ENCODE data around the gene ARHGEF11. TPM values are rescaled to one million over a fixed set of nuclear protein-coding genes. Genes with fewer than 3 reads are reported as not detected.

The ARHGEF11 gene
- total RNA-seq, 1 experiment from 2014 or later, result 41.1 TPM

GRCh38 chr1:156936191-156936590 is 109.4 kb downstream of the ARHGEF11 start:
- H3K36me3 Mint-ChIP-seq (ENCODE audit: insufficient read depth in 1 of 3, low read depth in 3 of 3), result peaks cover 17 to 57% (median 56%) of the 10 kb centered on the region in 3 experiments; a peak in 6 of 7 replicates
- no peak for DNase-seq

More at GRCh38 chr1:156936191-156936590, 109.4 kb downstream of the ARHGEF11 start:
- Histone ChIP-seq H2AFZ (ENCODE audit: low read length) (no peak overlapping the region), H2BK12ac (ENCODE audit: insufficient read length, low read depth, low read length) (no peak overlapping the region), H3T11ph (ENCODE audit: low read length) (no peak overlapping the region), H4K5ac (ENCODE audit: insufficient read length, low read depth, low read length) (no peak overlapping the region), H2AK5ac (ENCODE audit: insufficient read length, low read length) (no peak overlapping the region), H2BK5ac (ENCODE audit: insufficient read length, low read length) (no peak overlapping the region), H3K27ac (ENCODE audit: insufficient read length, low read depth, low read length) (no peak overlapping the region), H3K23ac (ENCODE audit: insufficient read length, low read depth, low read length) (no peak overlapping the region), H2BK120ac (ENCODE audit: low read depth, low read length, poor library complexity, severe bottlenecking) (no peak overlapping the region), H4K91ac (ENCODE audit: insufficient read length, low read depth, low read length) (no peak overlapping the region), H3K27me3 (ENCODE audit: insufficient read depth, low read length) (no peaks in the 10 kb centered on the region), H3K23me2 (ENCODE audit: insufficient read length, low read depth, low read length, poor library complexity, severe bottlenecking) (no peaks in the 10 kb centered on the region), H3K79me2 (ENCODE audit: insufficient read depth, low read length) (no peaks in the 10 kb centered on the region), H3K4me2 (ENCODE audit: insufficient read depth, insufficient read length, low read length) (no peak overlapping the region), H3K4ac (ENCODE audit: low read depth, low read length) (no peak overlapping the region), H4K20me1 (ENCODE audit: control insufficient read depth, insufficient read depth, insufficient read length) (no peaks in the 10 kb centered on the region), H3K18ac (ENCODE audit: insufficient read length, low read depth, low read length) (no peak overlapping the region), H3K9ac (ENCODE audit: extremely low read depth, insufficient read length, low read length) (no peak overlapping the region), H2BK15ac (ENCODE audit: low read depth, low read length) (no peak overlapping the region), H3K14ac (ENCODE audit: insufficient read depth, low read length) (no peak overlapping the region), H3K9me3 (ENCODE audit: control insufficient read depth, low read depth, low read length) (no peaks in the 10 kb centered on the region), H4K8ac (replicated peaks; ENCODE audit: insufficient read length, low read depth, low read length) (no peak overlapping the region), H3K79me1 (ENCODE audit: insufficient read depth, low read depth, low read length, poor library complexity, severe bottlenecking) (no peaks in the 10 kb centered on the region), H3K4me1 (ENCODE audit: insufficient read depth, low read length) (no peaks in the 10 kb centered on the region), H2BK20ac (ENCODE audit: low read depth, low read length, poor library complexity, severe bottlenecking) (no peak overlapping the region), H3K56ac (ENCODE audit: insufficient read length, low read depth, low read length) (no peak overlapping the region)
- H3K4me3 Mint-ChIP-seq, result no peak overlapping the region
- peaks cover 6% of the 10 kb centered on the region for H3K27me3 Mint-ChIP-seq (ENCODE audit: low read depth)
- TF ChIP-seq, protein P1, sequence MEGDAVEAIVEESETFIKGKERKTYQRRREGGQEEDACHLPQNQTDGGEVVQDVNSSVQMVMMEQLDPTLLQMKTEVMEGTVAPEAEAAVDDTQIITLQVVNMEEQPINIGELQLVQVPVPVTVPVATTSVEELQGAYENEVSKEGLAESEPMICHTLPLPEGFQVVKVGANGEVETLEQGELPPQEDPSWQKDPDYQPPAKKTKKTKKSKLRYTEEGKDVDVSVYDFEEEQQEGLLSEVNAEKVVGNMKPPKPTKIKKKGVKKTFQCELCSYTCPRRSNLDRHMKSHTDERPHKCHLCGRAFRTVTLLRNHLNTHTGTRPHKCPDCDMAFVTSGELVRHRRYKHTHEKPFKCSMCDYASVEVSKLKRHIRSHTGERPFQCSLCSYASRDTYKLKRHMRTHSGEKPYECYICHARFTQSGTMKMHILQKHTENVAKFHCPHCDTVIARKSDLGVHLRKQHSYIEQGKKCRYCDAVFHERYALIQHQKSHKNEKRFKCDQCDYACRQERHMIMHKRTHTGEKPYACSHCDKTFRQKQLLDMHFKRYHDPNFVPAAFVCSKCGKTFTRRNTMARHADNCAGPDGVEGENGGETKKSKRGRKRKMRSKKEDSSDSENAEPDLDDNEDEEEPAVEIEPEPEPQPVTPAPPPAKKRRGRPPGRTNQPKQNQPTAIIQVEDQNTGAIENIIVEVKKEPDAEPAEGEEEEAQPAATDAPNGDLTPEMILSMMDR (conservative IDR thresholded peaks at IDR 0.05), result no peak
- no peaks in the 10 kb centered on the region for H3K9me3 Mint-ChIP-seq
- H3K27ac Mint-ChIP-seq, result no peak overlapping the region; a peak in 1 of 7 replicates
- no CpG with 5 or more reads among the region's 5 CpGs for WGBS (ENCODE audit: extremely low coverage, insufficient read length, low lambda C conversion rate)
- H3K4me1 Mint-ChIP-seq, result peaks cover 28 to 38% of the 10 kb centered on the region in 2 experiments

Data from H9 (cell line).